ENCODE data around the gene ARHGAP22.

Gene ARHGAP22

DNA sequence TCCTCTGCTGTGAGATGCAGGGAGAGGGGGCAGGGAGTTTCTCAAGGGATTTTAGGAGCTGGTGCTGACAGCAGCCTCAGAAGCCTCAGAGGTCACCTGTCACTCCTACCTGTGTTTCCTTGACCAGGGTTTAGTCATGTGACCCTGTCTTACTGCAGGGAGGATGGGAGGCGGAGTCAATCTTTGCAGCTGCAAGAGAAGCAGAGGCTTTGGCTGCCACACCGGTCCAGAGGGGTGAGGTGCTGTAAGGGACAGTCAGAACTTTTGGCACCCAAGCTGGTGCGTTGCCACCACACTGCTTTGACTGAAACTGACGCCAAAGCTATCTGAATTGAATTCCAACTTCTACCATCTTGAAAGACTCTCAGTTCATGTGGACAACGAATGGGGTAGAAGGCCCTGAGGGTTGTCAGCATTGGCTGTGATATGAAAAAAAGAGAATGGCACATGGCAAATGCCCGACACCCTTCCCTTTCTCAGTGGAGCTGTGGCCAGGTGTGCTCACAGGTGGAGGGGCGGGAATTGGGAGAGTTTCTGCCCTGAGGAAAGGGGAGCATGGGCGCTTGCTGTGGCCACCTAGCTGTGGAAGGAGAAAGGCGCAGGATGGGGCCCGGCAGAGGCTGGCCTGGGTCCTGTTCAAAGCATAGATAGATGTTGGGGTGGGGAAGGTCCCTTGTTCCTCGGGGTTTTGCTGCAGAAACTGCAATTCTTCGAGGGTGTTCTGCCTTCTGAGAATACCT, 69.3 kb downstream of the ARHGAP22 start:
- FAIRE-seq, result no peak

DNA sequence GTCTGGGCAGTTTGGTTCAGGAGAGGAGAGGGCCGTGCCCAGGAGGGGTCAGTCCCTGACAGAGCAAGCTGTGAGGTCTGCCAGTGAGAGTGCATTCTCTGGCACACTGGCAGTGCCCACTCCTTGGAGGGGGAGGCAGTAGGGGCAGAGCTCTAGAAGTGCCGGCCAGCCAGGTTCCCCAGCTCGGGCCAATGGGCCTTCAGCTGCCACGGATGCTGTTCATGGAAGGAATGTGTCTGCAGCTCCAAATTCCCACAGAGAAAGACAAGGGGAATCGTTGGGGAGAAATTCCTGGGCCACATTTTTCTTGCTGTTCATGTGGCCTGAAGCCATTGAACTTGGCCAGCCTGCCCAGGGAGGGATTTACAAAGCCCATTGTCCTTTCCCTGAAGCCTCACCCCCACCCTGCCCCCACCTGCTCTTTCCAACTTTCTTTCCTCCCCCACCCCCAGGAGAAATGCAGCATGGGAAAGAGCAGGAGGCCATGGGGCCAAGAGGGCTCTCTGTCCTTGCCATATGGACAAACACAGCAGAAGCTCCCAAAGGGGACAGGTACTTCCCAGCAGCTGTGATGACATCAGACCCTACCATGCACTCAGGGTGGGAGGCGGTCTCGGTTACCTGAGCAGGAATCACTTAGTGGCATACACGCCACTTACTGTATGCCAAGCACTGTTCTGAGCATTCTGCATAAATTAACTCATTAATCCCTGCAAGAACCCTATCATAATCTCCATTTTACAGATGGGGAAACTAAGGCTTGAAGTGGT, 70.7 kb downstream of the ARHGAP22 start:
- DNase-seq (ENCODE audit: insufficient read length, low spot score), result no peak

More for the DNA sequence above, 69.3 kb downstream of the ARHGAP22 start:
- DNase-seq (ENCODE audit: insufficient read length, low spot score), result no peak

DNA sequence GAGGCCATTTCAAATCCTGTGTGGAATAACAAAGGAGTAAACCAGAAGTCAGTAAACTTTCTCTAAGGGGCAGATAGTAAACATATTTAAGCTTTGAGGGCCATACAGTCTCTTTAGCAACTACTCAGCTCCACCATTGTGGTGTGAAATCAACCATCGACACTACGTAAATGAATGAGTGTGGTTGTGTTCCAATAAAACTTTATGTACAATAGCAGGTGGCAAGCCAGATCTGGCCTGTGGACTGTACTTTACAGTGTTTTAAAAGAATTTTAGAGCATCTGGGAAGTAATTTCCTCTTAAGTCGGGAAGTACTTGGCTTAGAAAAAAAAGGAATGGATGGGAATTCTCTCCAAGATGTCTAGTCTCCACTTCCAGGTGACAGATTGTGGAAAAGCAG, 71.3 kb downstream of the ARHGAP22 start:
- DNase-seq (ENCODE audit: insufficient read length, low spot score) (no peak), FAIRE-seq (no peak)

More for the DNA sequence above, 70.7 kb downstream of the ARHGAP22 start:
- FAIRE-seq, result no peak

DNA sequence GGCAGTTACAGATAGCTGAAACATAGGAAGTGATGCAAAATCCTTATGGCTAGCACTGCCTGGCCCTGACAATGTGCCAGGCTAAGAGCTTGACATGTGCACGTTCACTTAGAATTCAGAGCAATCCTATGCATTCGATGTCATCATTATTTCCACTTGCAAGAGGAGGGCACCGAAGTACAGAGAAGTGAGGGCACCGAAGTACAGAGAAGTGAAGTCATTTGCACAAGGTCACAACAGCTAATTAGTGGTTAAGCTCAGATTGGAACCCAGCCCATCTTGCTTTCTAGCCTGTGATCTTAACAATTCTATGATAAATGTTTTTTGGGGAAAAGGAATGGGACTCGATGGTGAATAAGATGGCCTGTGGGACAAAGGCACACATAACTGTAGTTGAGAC, 73.4 kb downstream of the ARHGAP22 start:
- FAIRE-seq (no peak), DNase-seq (ENCODE audit: insufficient read length, low spot score) (no peak)

DNA sequence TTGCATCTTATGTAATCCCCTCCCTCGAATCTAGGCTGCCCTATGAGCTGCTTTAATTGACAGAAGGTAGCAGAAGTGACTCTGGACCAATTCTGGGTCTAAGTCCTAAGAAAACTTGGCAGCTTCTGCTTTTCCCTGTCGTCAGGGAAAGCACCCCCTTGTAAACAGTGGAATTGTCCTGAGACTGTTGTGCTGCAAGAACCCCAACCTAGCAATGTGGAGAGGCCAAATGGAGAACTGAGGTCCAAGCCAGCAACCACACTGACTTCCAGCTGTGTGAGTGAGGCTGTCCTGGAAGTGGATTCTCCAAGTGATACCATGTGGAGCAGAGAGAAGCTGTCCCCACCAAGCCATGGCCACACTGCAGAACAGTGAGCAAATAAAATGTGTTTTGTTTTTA, 75.5 kb downstream of the ARHGAP22 start:
- no peak for FAIRE-seq

DNA sequence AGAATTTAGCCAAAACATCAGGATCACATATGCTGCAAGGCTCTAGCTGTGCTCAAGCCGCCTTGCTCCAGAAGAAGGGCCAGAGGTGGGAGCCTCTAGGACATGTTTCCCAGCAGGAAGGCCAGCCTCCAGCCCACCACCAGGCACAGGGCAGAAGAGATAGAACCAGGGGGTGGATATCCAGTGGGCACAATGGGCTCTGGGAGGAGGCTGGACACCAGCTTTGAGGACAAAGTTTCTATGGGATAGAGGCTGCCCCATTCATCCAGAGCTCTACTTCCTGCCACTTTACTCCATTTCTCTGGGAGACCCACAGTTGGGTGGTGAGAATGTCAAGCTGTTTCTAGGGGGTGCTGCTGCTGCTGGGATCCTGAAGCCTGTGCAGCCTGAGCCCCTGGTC, 77.1 kb downstream of the ARHGAP22 start:
- FAIRE-seq (no peak), DNase-seq (ENCODE audit: insufficient read length, low spot score) (no peak)

More for the DNA sequence above, 75.5 kb downstream of the ARHGAP22 start:
- no peak for DNase-seq (ENCODE audit: insufficient read length, low spot score)

DNA sequence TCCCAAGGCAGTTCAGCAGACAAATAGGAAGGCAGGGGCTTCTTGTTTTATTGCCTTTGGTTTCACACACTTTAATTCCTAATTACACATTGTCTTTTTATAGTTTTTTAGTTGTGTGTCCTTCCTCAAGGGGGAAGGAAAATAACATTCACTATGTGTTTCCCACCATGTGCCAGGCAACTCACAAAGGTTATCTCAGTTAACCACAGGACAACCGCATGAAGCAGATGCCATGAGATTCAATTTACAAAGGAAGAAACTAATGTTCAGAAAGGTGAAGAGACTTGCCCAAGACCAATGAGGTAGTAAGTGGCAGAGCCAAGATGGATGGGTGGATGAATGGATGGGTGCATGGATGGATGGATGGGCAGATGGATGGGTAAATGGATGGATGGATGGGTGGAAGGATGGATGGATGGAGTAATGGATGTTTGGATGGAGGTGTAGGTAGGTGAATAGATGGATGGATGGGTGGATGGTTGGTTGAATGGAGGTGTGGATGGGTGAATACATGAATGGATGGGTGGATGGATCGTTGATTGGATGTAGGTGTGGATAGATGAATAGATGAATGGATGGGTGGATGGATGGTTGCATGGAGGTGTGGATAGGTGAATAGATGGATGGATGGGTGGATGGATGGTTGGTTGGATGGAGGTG, 77.9 kb downstream of the ARHGAP22 start:
- DNase-seq (ENCODE audit: insufficient read length, low spot score), result no peak
- FAIRE-seq, result no peak

DNA sequence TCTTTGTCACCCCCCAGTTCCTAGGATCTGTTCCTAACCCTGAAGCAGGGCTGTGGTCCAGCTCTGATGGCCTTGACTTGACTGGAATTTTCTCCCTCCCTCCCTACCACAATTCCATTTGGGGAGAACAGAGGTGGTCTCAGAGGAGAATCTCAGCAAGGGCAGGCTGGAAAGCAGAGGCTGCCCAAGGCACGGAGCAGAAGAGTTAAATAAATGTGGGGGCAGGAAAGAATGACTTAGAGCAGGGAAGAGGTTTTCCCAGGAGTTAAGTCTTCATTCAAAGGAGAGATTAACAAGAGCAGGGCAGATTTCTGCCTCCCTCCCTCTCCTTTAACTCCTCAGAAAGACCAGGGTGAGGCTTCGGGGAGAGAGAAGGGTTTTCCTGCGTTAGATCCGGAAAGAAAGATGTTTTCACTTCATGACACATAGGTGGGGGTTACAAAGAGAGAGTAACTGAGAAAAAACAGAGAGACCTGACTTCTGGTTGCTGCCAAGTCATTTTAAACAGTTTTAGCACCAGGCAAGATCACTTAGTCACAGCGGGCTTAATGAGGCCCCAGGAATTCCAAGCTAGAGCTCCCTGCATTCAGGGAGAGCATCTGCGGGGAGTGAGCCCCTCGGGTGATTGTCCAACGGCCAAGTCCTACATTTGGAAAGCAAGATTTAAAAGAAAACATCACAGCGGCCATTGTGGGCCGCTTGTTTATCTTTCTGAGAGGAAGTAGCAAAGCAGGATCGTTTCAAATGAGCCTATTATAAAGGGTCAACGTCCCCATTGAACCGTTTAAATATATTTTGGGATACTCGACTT, 78.7 kb downstream of the ARHGAP22 start:
- FAIRE-seq (no peak), DNase-seq (ENCODE audit: insufficient read length, low spot score) (no peak)

DNA sequence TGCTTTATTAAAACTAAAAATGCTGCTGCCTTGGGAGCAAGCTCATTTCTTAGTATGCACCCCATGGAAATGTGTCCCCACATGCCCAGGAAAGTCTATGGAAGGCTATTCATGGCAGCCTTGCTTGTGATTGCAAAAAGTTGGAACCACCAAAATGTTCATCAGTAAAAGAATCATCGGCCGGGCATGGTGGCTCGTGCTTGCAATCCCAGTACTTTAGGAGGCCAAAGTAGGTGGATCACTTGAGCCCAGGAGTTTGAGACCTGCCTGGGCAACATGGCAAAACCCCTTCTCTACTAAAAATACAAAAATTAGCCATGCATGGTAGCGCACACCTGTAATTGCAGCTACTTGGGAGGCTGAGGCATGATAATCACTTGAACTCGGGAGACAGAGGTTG, 79.8 kb downstream of the ARHGAP22 start:
- no peak for DNase-seq (ENCODE audit: insufficient read length, low spot score)
- FAIRE-seq, result no peak

DNA sequence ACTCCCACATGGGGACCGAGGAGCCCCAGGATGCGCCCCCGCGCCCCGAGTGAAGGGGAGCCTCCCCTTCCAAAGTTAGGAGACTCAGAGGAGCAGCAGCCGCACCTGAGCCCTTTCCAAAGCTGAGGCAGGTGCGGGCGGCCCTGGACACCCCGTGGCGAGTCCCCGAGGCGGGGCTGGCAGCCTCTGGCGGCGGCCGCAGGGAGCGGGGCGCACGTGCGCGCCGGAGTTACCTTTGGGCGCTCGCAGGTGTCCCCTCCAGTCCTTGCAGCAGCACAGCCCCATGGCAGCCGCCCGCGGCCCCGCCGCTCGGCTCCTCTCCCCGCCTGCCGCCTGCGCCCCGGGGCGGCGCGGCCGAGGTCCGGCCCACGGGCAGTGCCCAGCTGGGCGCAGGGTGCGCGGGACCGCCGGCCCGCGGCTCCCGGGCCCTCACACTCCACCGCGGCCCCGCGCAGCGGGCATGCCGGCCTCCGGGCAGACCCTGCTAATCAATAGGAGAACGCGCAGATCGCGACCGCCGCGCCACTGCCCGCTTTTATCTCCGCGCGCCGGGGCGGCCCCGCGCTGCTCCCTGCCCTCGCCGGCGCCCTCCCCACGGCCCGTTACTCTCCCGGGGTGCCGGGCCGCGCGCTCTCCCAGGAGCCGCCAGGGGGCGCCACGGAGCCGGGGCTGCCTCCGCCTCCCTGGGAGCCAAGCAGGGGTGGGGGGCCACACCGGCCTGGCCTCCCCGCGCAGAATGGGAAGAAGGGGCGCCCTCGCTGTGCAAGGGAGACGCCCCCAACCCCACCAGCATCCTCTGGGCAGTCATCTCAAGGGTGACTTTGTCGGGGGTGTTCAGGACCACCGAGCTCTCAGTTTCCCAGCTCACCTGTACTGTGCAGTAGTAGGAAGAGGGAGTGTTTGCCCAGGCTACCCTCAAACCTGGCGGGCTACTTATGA, 80.8 kb downstream of the ARHGAP22 start:
- FAIRE-seq (no peak), DNase-seq (ENCODE audit: insufficient read length, low spot score) (no peak)

DNA sequence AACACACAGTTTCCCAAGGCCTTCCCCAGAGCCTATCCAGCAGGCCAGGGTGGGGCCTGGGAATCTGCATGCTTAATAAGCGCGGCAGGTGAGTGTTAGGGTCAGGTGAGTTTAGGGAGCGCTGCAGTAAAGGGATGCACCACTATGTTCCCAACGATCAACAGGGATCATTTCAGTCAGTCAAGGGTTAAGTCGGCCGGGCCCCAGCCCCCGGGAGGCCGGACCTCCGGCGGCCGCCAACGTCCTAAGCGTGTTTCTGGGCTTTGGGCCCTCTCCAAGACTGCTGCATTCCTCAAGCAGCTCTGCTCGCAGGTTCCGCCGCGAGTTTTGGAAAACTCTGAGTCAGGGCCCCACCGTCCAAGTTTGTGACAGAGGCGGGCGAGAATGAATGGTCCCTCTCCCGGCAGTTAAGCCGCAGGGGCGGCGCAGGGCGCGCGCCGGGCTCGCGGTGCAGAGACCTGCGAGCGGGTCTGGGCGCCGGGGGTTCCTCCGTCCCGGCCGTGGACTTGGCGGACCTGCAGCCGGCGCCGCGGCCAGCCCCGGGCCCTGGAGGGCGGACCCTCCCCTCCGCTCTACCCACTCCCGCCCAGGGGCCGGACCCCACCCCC, 81.6 kb downstream of the ARHGAP22 start:
- DNase-seq (ENCODE audit: insufficient read length, low spot score) (no peak), FAIRE-seq (no peak)

DNA sequence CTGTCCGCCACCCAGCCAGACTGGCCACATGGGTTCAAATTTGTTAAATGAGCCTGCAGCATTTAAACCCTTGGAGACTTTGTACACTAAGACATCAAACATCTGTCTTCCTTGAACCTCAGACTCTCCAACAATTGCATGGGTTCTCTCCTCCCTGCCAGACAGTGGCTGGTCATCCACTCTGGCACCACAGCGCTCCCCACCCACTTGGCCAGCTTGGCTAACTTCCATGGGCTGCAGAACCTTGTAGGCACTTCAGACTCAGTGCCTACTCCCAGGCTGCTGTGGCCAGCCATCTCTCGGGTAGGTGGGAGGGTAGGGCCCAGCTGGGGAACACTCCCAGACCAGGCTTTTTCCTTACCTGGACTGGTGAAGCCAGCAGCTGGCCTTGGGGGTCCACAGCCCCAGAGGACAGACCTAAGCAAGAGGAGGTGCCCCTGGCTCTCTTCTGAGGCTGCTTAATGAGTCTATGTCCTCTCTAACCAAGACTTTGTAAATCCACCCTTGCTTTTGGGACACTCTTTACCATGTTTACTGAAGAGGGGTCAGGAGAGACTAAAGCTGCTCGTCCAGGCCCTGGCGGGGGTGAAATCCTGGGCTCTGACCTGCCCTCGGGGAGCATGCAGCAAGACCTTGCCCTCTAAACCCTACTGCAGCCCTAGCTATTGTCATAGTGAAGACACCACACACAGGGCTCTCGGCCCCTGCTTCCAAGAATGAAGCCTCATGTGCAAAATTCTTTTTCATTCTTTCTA, 82.7 kb downstream of the ARHGAP22 start:
- no peak for DNase-seq (ENCODE audit: insufficient read length, low spot score)
- FAIRE-seq, result no peak

DNA sequence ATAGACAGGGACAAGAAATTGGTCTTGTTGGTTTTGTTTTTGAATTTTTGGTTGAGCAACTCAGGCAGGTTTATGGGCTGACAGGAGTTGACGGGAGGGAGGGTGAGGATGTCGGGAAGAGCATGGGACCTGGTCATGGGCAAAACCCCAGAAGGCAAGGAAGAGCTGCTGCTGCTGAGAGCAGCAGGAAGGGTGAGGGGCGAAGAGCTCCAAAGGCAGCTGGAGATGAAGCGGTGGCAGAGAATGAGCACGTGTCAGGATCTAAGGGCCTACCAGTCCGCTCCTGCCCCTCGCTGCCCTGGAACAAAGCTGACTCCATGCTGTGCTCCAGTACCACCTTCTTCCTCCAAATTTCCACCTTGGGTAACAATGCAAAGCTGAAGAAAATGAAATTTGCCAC, 84.3 kb downstream of the ARHGAP22 start:
- DNase-seq (ENCODE audit: insufficient read length, low spot score), result no peak
- FAIRE-seq, result no peak

DNA sequence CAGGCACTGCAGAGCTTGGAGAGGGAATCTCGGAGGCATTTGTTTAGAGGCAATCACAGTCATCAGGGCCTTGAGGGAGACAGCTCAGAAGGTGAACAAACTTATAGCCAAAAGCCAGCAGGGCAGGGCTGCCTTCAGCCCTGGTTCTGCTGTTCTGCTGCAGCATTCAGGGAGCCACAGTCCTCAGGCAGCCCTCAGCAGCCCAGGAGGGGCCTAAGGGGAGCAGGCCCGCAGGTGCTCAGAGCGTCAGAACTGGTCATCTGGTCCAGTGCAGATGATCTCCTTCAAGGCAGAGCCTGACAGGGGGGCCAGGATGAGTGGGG, 84.7 kb downstream of the ARHGAP22 start:
- no peak for DNase-seq (ENCODE audit: insufficient read length, low spot score)
- no peak for FAIRE-seq

DNA sequence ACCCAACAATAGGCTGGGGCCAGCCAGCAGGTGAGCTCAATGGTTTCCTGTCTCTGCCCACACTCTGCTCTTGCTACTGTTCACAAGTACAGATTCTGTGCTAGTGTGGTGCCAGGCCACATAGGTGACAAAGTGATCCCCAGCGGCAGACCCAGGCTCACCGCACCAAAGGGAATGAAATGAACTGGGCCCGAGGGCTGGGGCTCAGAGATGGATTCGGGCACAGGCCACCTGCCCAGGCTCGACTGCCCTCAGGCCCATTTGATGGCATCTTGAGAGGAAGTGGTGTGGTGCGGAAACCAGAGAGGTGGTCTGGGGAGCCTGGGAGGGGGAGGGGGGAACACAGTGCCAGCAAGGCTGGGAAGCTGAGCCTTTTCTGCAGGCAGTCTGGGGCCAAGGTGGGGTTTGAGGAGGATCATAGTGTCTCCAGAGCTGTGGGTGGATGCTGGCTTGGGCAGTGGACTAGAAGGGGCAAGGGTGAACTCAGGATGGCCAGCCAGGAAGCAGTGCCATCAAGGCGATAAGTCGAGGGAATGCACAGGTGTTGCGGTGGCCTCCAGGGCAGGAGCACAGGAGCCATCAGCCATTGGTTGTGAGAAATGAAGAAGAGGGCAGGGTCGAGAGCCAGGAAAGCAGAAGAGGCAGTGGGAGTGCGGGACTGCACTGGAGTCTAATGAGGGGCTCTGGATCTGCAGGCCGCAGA, 85.2 kb downstream of the ARHGAP22 start:
- DNase-seq (ENCODE audit: insufficient read length, low spot score), result no peak
- FAIRE-seq, result no peak

DNA sequence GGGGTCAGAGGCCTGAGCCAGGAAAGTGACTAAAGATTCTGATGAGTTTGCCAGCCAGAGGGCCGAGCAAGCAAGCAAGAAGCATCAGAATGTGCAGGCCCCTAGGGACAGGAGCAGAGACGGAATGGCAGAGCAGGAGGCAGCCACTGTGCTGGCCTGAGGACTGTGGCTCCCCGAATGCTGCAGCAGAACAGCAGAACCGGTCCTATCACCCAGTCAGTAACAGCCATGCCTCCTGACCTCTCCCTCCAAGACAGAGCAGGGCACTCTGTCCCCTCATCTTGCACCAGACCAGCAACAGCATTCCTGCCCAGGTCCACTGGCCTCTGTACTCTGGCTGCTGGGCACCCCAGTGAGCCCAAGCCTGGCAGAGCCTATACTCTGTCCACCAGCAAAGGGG, 85.9 kb downstream of the ARHGAP22 start:
- FAIRE-seq, result no peak
- no peak for DNase-seq (ENCODE audit: insufficient read length, low spot score)

DNA sequence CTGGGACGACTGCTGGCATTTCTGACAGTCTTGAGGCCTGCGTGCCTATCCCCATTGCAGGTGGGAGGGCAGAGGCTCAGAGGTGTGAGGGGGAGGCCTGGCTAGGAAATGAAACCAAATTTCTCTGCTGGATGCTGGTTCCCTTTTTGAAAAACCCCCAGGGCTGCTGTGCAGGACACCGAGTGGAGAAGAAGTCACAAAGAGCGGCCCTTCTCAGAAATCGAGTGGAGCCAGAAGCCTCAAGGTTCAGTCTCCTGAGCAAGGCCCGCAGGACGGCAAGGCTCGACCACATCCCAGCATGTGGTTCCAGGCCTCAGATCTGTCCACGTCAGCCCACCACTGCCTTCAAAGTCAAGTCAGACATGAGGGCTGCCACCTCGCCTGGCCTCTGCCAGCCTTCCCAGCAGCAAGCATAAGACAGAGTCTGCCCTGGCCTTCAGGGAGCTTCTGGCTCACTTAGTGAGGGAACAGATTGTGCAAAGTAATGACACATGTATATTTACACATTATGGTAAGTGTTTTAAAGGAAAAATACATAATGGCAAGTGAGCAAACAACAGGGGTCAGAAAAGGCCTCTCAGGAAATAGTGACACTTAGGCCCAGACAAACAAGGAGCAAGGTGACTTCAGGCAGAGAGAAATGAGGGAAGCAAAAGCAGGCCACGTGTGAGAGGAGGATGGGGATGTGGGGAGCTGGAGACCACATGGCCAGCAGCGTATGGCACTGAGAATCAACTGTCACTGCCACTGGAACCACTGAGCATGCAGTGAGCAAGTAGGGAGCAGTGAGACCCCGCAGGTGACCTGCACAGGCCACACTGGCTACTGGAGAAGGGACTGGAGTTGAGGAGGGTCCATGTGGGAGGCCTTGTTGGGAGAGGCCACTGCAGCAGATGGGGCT, 86.7 kb downstream of the ARHGAP22 start:
- no peak for FAIRE-seq
- DNase-seq (ENCODE audit: insufficient read length, low spot score), result no peak
